ENCODE results near the gene ABCA7.

- TF ChIP-seq THAP7 (CRISPR knock-in tag; IDR thresholded peaks at IDR 0.05) (no peak), NONO (IDR thresholded peaks at IDR 0.05) (no peak), NONO (CRISPR knock-in tag; conservative IDR thresholded peaks at IDR 0.05) (no peak), NFIC (IDR thresholded peaks at IDR 0.05; ENCODE audit: low read length) (no peak), CTCF (CRISPR knock-in tag; IDR thresholded peaks at IDR 0.05) (no peak), ZNF136 (CRISPR knock-in tag; IDR thresholded peaks at IDR 0.05; ENCODE audit: low read depth) (no peak), JUND (CRISPR knock-in tag; IDR thresholded peaks at IDR 0.05) (no peak), HINFP (CRISPR knock-in tag; IDR thresholded peaks at IDR 0.05; ENCODE audit: low read depth) (no peak), ZNF138 (CRISPR knock-in tag; IDR thresholded peaks at IDR 0.05; ENCODE audit: low read depth) (no peak), ELK4 (CRISPR knock-in tag; IDR thresholded peaks at IDR 0.05; ENCODE audit: borderline replicate concordance) (no peak), ZFX (CRISPR knock-in tag; IDR thresholded peaks at IDR 0.05; ENCODE audit: low read depth) (no peak), FOXP4 (CRISPR knock-in tag; IDR thresholded peaks at IDR 0.05) (no peak), IRX3 (CRISPR knock-in tag; IDR thresholded peaks at IDR 0.05; ENCODE audit: borderline replicate concordance, low read depth) (no peak), ZNF547 (CRISPR knock-in tag; IDR thresholded peaks at IDR 0.05) (no peak), BHLHE40 (IDR thresholded peaks at IDR 0.05; ENCODE audit: low read length) (no peak)
Measured at GRCh38 chr19:1063030-1063908, 23.4 kb downstream of the ABCA7 start.

Measured in HepG2 (cell line).